ENCODE data around the gene PPIF.

The PPIF gene

GRCh38 chr10:79348640-79348988, 1.3 kb downstream of the PPIF start:
- TF ChIP-seq EP300 (IDR thresholded peaks at IDR 0.05; ENCODE audit: borderline replicate concordance): no peak
- no peak for TF ChIP-seq NFIC (IDR thresholded peaks at IDR 0.05)
- TF ChIP-seq CEBPB (IDR thresholded peaks at IDR 0.05): no peak
- TF ChIP-seq MAX (IDR thresholded peaks at IDR 0.05): no peak
- no peak for TF ChIP-seq TEAD4 (IDR thresholded peaks at IDR 0.05)
- no peak for TF ChIP-seq FOXM1 (IDR thresholded peaks at IDR 0.05; ENCODE audit: borderline replicate concordance, low read depth)
- TF ChIP-seq, protein P1, sequence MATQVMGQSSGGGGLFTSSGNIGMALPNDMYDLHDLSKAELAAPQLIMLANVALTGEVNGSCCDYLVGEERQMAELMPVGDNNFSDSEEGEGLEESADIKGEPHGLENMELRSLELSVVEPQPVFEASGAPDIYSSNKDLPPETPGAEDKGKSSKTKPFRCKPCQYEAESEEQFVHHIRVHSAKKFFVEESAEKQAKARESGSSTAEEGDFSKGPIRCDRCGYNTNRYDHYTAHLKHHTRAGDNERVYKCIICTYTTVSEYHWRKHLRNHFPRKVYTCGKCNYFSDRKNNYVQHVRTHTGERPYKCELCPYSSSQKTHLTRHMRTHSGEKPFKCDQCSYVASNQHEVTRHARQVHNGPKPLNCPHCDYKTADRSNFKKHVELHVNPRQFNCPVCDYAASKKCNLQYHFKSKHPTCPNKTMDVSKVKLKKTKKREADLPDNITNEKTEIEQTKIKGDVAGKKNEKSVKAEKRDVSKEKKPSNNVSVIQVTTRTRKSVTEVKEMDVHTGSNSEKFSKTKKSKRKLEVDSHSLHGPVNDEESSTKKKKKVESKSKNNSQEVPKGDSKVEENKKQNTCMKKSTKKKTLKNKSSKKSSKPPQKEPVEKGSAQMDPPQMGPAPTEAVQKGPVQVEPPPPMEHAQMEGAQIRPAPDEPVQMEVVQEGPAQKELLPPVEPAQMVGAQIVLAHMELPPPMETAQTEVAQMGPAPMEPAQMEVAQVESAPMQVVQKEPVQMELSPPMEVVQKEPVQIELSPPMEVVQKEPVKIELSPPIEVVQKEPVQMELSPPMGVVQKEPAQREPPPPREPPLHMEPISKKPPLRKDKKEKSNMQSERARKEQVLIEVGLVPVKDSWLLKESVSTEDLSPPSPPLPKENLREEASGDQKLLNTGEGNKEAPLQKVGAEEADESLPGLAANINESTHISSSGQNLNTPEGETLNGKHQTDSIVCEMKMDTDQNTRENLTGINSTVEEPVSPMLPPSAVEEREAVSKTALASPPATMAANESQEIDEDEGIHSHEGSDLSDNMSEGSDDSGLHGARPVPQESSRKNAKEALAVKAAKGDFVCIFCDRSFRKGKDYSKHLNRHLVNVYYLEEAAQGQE (IDR thresholded peaks at IDR 0.05; ENCODE audit: low read depth): no peak
- TF ChIP-seq ZBTB7A (IDR thresholded peaks at IDR 0.05; ENCODE audit: low read depth): no peak
- no peak for TF ChIP-seq YY1 (IDR thresholded peaks at IDR 0.05; ENCODE audit: low read depth)
- no peak for TF ChIP-seq EGR1 (IDR thresholded peaks at IDR 0.05)
- TF ChIP-seq CREB1 (IDR thresholded peaks at IDR 0.05; ENCODE audit: low read depth): no peak
- TF ChIP-seq TAF1 (IDR thresholded peaks at IDR 0.05; ENCODE audit: low read depth): no peak
- no peak for TF ChIP-seq TCF12 (IDR thresholded peaks at IDR 0.05; ENCODE audit: low read depth)
- no peak for TF ChIP-seq RAD21 (IDR thresholded peaks at IDR 0.05; ENCODE audit: low read depth)
- TF ChIP-seq, protein P2, sequence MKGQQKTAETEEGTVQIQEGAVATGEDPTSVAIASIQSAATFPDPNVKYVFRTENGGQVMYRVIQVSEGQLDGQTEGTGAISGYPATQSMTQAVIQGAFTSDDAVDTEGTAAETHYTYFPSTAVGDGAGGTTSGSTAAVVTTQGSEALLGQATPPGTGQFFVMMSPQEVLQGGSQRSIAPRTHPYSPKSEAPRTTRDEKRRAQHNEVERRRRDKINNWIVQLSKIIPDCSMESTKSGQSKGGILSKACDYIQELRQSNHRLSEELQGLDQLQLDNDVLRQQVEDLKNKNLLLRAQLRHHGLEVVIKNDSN (IDR thresholded peaks at IDR 0.05): no peak

DNA sequence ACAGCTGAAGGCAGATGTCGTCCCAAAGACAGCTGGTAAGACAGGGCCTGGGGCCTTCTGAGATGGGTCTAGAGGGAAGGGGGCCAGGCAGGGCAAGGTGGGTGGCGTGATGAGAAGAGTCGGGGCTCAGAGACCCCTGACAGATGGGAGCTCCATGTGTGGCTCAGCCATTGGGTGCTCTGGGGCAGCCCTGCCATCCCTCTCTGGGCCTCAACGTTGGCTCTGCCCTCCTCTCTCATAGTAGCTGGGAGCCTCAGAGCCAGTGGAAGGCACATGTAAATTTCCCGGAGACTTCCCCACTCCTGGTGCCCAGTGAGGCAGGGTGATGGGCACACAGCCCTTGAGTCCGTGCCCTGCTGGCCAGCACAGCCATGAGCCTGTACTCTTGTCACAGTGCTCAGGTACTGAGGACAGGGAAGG, 1.8 kb downstream of the PPIF start:
- TF ChIP-seq TCF12 (IDR thresholded peaks at IDR 0.05; ENCODE audit: low read depth): no peak
- TF ChIP-seq EGR1 (IDR thresholded peaks at IDR 0.05): no peak
- no peak for TF ChIP-seq TAF1 (IDR thresholded peaks at IDR 0.05; ENCODE audit: low read depth)
- TF ChIP-seq CREB1 (IDR thresholded peaks at IDR 0.05; ENCODE audit: low read depth): no peak
- no peak for TF ChIP-seq RAD21 (IDR thresholded peaks at IDR 0.05; ENCODE audit: low read depth)
- TF ChIP-seq FOXM1 (IDR thresholded peaks at IDR 0.05; ENCODE audit: borderline replicate concordance, low read depth): no peak
- TF ChIP-seq CEBPB (IDR thresholded peaks at IDR 0.05): no peak
- TF ChIP-seq YY1 (IDR thresholded peaks at IDR 0.05; ENCODE audit: low read depth): no peak
- no peak for TF ChIP-seq TEAD4 (IDR thresholded peaks at IDR 0.05)
- TF ChIP-seq ZBTB7A (IDR thresholded peaks at IDR 0.05; ENCODE audit: low read depth): no peak
- TF ChIP-seq, protein P2 (IDR thresholded peaks at IDR 0.05): no peak
- TF ChIP-seq, protein P1 (IDR thresholded peaks at IDR 0.05; ENCODE audit: low read depth): no peak
- no peak for TF ChIP-seq NFIC (IDR thresholded peaks at IDR 0.05)

DNA sequence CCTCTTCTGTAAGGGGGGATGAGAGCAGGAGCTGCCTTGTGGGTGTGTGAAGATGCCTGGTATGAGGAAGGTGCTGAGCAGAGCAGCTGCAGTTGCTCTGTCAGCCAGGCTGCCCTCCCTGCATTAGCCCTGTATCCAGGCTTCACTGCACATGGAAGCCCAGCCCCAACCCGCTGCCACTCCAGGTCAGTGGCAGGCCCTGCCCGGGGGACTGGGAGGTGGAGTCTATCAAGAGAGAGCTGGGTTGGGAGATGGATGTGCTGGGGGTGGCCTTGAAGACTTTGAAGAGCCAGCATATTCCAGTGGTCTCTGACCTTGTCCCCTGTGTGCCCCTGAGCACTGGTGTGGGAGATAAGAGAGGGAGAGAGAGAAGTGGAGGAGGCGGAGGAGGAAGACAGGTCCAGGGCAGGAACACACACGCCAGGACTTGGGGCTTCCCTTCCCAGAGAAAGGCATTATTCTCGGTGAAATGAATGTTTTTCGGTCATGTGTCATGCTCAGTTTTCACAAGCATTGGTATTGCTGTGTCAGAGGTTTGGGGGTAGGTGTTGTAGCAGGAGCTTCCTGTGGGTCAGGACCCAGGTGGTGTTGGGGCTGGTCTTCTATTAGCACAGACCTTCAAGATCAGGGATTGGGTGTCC, 2.6 kb downstream of the PPIF start:
- TF ChIP-seq CEBPB (IDR thresholded peaks at IDR 0.05) (no peak), FOXM1 (IDR thresholded peaks at IDR 0.05; ENCODE audit: borderline replicate concordance, low read depth) (no peak), RAD21 (IDR thresholded peaks at IDR 0.05; ENCODE audit: low read depth) (no peak)
- TF ChIP-seq, protein P2 (IDR thresholded peaks at IDR 0.05): no peak

- TF ChIP-seq FOXM1 (IDR thresholded peaks at IDR 0.05; ENCODE audit: borderline replicate concordance, low read depth) (no peak), RAD21 (IDR thresholded peaks at IDR 0.05; ENCODE audit: low read depth) (no peak), TCF12 (IDR thresholded peaks at IDR 0.05; ENCODE audit: low read depth) (no peak), NFIC (IDR thresholded peaks at IDR 0.05) (no peak), EGR1 (IDR thresholded peaks at IDR 0.05) (no peak), EP300 (IDR thresholded peaks at IDR 0.05; ENCODE audit: borderline replicate concordance) (no peak), YY1 (IDR thresholded peaks at IDR 0.05; ENCODE audit: low read depth) (no peak), MAX (IDR thresholded peaks at IDR 0.05) (no peak), TAF1 (IDR thresholded peaks at IDR 0.05; ENCODE audit: low read depth) (no peak), CREB1 (IDR thresholded peaks at IDR 0.05; ENCODE audit: low read depth) (no peak)
Measured at GRCh38 chr10:79350407-79351154, 3.3 kb downstream of the PPIF start.

GRCh38 chr10:79351332-79351731, 4.1 kb downstream of the PPIF start:
- TF ChIP-seq NFIC (IDR thresholded peaks at IDR 0.05): no peak
- no peak for TF ChIP-seq CEBPB (IDR thresholded peaks at IDR 0.05)
- TF ChIP-seq, protein P1 (IDR thresholded peaks at IDR 0.05; ENCODE audit: low read depth): no peak
- TF ChIP-seq RAD21 (IDR thresholded peaks at IDR 0.05; ENCODE audit: low read depth): no peak
- TF ChIP-seq FOXM1 (IDR thresholded peaks at IDR 0.05; ENCODE audit: borderline replicate concordance, low read depth): no peak
- TF ChIP-seq YY1 (IDR thresholded peaks at IDR 0.05; ENCODE audit: low read depth): no peak
